H9 (cell line): ENCODE measurements around the gene NUTF2. TPM values are rescaled to one million over a fixed set of nuclear protein-coding genes. Genes with fewer than 3 reads are reported as not detected.

Experiments
- DNase-seq: peaks from one replicate; pipeline ENCODE4 v3.0.0-alpha.2; 2017
- H2AFZ ChIP-seq: one replicate; pipeline ENCODE4 v1.6.1; 2013; ENCODE audit warnings: mild to moderate bottlenecking, low read length, control low read depth, moderate library complexity
- H2AK5ac ChIP-seq: 2 replicates; pipeline ENCODE4 v1.6.1; 2013; ENCODE audit warnings: low read length, control low read depth, mixed read lengths; ENCODE audit not compliant: insufficient read length
- H2BK120ac ChIP-seq: one replicate; pipeline ENCODE4 v1.6.1; 2013; ENCODE audit warnings: low read depth, mild to moderate bottlenecking, low read length, control low read depth, inconsistent platforms; ENCODE audit not compliant: poor library complexity, severe bottlenecking
- H2BK12ac ChIP-seq: 2 replicates; pipeline ENCODE4 v1.6.1; 2013; ENCODE audit warnings: low read length, control low read depth, mixed read lengths, low read depth; ENCODE audit not compliant: insufficient read length
- H2BK15ac ChIP-seq: 2 replicates; pipeline ENCODE4 v1.6.1; 2013; ENCODE audit warnings: low read depth, low read length, control low read depth
- H2BK20ac ChIP-seq: one replicate; pipeline ENCODE4 v1.6.1; 2013; ENCODE audit warnings: low read depth, mild to moderate bottlenecking, low read length, control low read depth, inconsistent platforms; ENCODE audit not compliant: poor library complexity, severe bottlenecking
- H2BK5ac ChIP-seq: 2 replicates; pipeline ENCODE4 v1.6.1; 2013; ENCODE audit warnings: low read length, control low read depth, mixed read lengths; ENCODE audit not compliant: insufficient read length
- H3K14ac ChIP-seq: 2 replicates; pipeline ENCODE4 v1.6.1; 2013; ENCODE audit warnings: low read length, control low read depth; ENCODE audit not compliant: insufficient read depth
- H3K18ac ChIP-seq: 2 replicates; pipeline ENCODE4 v1.6.1; 2013; ENCODE audit warnings: low read depth, mild to moderate bottlenecking, mixed read lengths, low read length, control low read depth; ENCODE audit not compliant: insufficient read length
- H3K23ac ChIP-seq: 2 replicates; pipeline ENCODE4 v1.6.1; 2013; ENCODE audit warnings: low read length, control low read depth, mixed read lengths, low read depth; ENCODE audit not compliant: insufficient read length
- H3K23me2 ChIP-seq: 2 replicates; pipeline ENCODE4 v1.6.1; 2013; ENCODE audit warnings: low read depth, mild to moderate bottlenecking, mixed read lengths, low read length, control low read depth; ENCODE audit not compliant: insufficient read length, poor library complexity, severe bottlenecking
- H3K27ac ChIP-seq: 2 replicates; pipeline ENCODE4 v1.5.1; 2013; ENCODE audit warnings: low read length, control low read depth, mixed read lengths, low read depth; ENCODE audit not compliant: insufficient read length
- H3K27me3 ChIP-seq: 2 replicates; pipeline ENCODE4 v1.6.1; 2013; ENCODE audit warnings: low read length, control low read depth, inconsistent platforms; ENCODE audit not compliant: insufficient read depth
- H3K4ac ChIP-seq: 2 replicates; pipeline ENCODE4 v1.6.1; 2013; ENCODE audit warnings: low read depth, mild to moderate bottlenecking, control low read depth, inconsistent platforms, low read length, moderate library complexity
- H3K4me1 ChIP-seq: 2 replicates; pipeline ENCODE4 v1.6.1; 2013; ENCODE audit warnings: low read length, control low read depth, inconsistent platforms; ENCODE audit not compliant: insufficient read depth
- H3K4me2 ChIP-seq: 2 replicates; pipeline ENCODE4 v1.6.1; 2013; ENCODE audit warnings: low read length, control low read depth, mixed read lengths; ENCODE audit not compliant: insufficient read length, insufficient read depth
- H3K56ac ChIP-seq: 2 replicates; pipeline ENCODE4 v1.6.1; 2013; ENCODE audit warnings: low read depth, mild to moderate bottlenecking, mixed read lengths, low read length, control low read depth; ENCODE audit not compliant: insufficient read length
- H3K79me1 ChIP-seq: 2 replicates; pipeline ENCODE4 v1.6.1; 2013; ENCODE audit warnings: low read depth, mild to moderate bottlenecking, moderate library complexity, low read length, control low read depth, inconsistent platforms; ENCODE audit not compliant: insufficient read depth, poor library complexity, severe bottlenecking
- H3K79me2 ChIP-seq: 2 replicates; pipeline ENCODE4 v1.6.1; 2013; ENCODE audit warnings: low read length, control low read depth, inconsistent platforms; ENCODE audit not compliant: insufficient read depth
- H3K9ac ChIP-seq: 2 replicates; pipeline ENCODE4 v1.6.1; 2013; ENCODE audit warnings: low read length, control low read depth, mixed read lengths; ENCODE audit not compliant: insufficient read length; ENCODE audit errors: extremely low read depth
- H3K9me3 ChIP-seq: one replicate; pipeline ENCODE4 v1.6.1; 2013; ENCODE audit warnings: low read depth, low read length, inconsistent platforms; ENCODE audit not compliant: control insufficient read depth
- H3T11ph ChIP-seq: one replicate; pipeline ENCODE4 v1.6.1; 2013; ENCODE audit warnings: mild to moderate bottlenecking, low read length, control low read depth, inconsistent platforms
- H4K20me1 ChIP-seq: one replicate; pipeline ENCODE4 v1.6.1; 2013; ENCODE audit not compliant: control insufficient read depth, insufficient read length, insufficient read depth
- H4K5ac ChIP-seq: 2 replicates; pipeline ENCODE4 v1.6.1; 2013; ENCODE audit warnings: low read depth, mild to moderate bottlenecking, mixed read lengths, low read length, control low read depth; ENCODE audit not compliant: insufficient read length
- H4K8ac ChIP-seq: replicated peaks from 2 replicates; pipeline ENCODE4 v1.6.1; 2013; ENCODE audit warnings: low read length, control low read depth, mixed read lengths, low read depth; ENCODE audit not compliant: insufficient read length
- H4K91ac ChIP-seq: 2 replicates; pipeline ENCODE4 v1.6.1; 2013; ENCODE audit warnings: low read depth, mild to moderate bottlenecking, moderate library complexity, mixed read lengths, low read length, control low read depth; ENCODE audit not compliant: insufficient read length
- H3K27ac Mint-ChIP-seq, 3 experiments: 2 replicates in 2 of 3; 3 replicates in 1 of 3; pipeline ENCODE4 v1.8.0; 2020 to 2021; ENCODE audit warnings: mixed read lengths in 3 of 3, mild to moderate bottlenecking in 1 of 3, moderate library complexity in 1 of 3
- H3K27me3 Mint-ChIP-seq: 2 replicates; pipeline ENCODE4 v1.8.0; 2021; ENCODE audit warnings: low read depth, mild to moderate bottlenecking, moderate library complexity, mixed read lengths
- H3K36me3 Mint-ChIP-seq, 3 experiments: 2 replicates in 2 of 3; 3 replicates in 1 of 3; pipeline ENCODE4 v1.8.0; 2020 to 2021; ENCODE audit warnings: low read depth in 3 of 3, mixed read lengths in 3 of 3; ENCODE audit not compliant: insufficient read depth in 1 of 3
- H3K4me1 Mint-ChIP-seq, 2 experiments: 2 replicates each; pipeline ENCODE4 v1.8.0; 2020; ENCODE audit warnings: mixed read lengths in 2 of 2
- H3K4me3 Mint-ChIP-seq, 2 experiments: 2 replicates in 1 of 2; 3 replicates in 1 of 2; pipeline ENCODE4 v1.8.0; 2020 to 2021; ENCODE audit warnings: mild to moderate bottlenecking in 2 of 2, mixed read lengths in 2 of 2, moderate library complexity in 1 of 2
- H3K9me3 Mint-ChIP-seq, 2 experiments: 2 replicates in 1 of 2; 3 replicates in 1 of 2; pipeline ENCODE4 v1.8.0; 2020; ENCODE audit warnings: mild to moderate bottlenecking in 2 of 2, mixed read lengths in 2 of 2, moderate library complexity in 1 of 2
- WGBS: extraction: QIAGEN DNeasy Blood & Tissue Kit; methylation state at CpG from one replicate; pipeline ENCODE4 v1.1.7; 2013; ENCODE audit warnings: missing lambda C conversion rate, low lambda C conversion rate, mixed read lengths; ENCODE audit not compliant: insufficient read length; ENCODE audit errors: extremely low coverage; 5-methylcytosine and 5-hydroxymethylcytosine counted together
- total RNA-seq: library from RNA; stranded (reverse); gene quantifications from 2 replicates; pipeline ENCODE4 v1.2.1, GENCODE V29; 2021
- TF ChIP-seq, protein P1 (sequence below): fragments of 200-600 bp; sonication (generic); conservative IDR thresholded peaks from 3 replicates; pipeline ENCODE4 v1.8.0; 2021; ENCODE audit warnings: antibody characterized with exemption, mild to moderate bottlenecking

The NUTF2 gene
- total RNA-seq, 1 experiment from 2014 or later = 198 TPM

DNA sequence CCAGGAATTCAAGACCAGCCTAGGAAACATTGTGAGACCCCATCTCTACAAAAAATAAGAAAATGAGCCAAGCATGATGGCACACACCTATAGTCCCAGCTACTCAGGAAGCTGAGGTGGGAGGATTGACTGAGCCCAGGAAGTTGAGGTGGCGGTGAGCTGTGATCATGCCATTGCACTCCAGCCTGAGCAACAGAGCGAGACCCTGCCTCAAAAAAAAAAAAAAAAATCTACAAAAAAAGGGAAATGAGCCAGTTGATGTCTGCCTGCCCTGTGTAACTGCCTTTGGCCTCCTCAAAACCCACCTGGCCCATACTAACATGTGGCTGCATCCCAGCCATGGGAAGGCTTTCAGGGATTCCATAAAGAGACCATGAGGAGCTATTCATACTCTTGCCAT is 44.9 kb upstream of the NUTF2 start:
- H3K18ac ChIP-seq = no peak overlapping the region
- TF ChIP-seq, protein P1, sequence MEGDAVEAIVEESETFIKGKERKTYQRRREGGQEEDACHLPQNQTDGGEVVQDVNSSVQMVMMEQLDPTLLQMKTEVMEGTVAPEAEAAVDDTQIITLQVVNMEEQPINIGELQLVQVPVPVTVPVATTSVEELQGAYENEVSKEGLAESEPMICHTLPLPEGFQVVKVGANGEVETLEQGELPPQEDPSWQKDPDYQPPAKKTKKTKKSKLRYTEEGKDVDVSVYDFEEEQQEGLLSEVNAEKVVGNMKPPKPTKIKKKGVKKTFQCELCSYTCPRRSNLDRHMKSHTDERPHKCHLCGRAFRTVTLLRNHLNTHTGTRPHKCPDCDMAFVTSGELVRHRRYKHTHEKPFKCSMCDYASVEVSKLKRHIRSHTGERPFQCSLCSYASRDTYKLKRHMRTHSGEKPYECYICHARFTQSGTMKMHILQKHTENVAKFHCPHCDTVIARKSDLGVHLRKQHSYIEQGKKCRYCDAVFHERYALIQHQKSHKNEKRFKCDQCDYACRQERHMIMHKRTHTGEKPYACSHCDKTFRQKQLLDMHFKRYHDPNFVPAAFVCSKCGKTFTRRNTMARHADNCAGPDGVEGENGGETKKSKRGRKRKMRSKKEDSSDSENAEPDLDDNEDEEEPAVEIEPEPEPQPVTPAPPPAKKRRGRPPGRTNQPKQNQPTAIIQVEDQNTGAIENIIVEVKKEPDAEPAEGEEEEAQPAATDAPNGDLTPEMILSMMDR = no peak
- no peak for DNase-seq
- no peak overlapping the region for H3K4me3 Mint-ChIP-seq
- H3K4me1 ChIP-seq = 0 out of 2 replicates have a peak, but pooled peaks cover 3% of the 10 kb centered on the region
- H3K79me2 ChIP-seq = peaks cover 2% of the 10 kb centered on the region; the same call in 1 of the 2 replicates
- no peak overlapping the region for H2BK15ac ChIP-seq
- H3K27me3 Mint-ChIP-seq = no peaks in the 10 kb centered on the region
- H3K9me3 Mint-ChIP-seq = no peaks in the 10 kb centered on the region
- no peak overlapping the region for H4K91ac ChIP-seq
- H3K9ac ChIP-seq = no peak overlapping the region
- no peak overlapping the region for H3K56ac ChIP-seq
- H2AK5ac ChIP-seq = no peak overlapping the region
- no peak overlapping the region for H4K8ac ChIP-seq
- no peaks in the 10 kb centered on the region for H3K27me3 ChIP-seq
- H3K79me1 ChIP-seq = peaks cover 3% of the 10 kb centered on the region
- WGBS = no CpG with 5 or more reads among the region's 2 CpGs
- H2BK5ac ChIP-seq = no peak overlapping the region
- no peak overlapping the region for H3K27ac ChIP-seq
- no peak overlapping the region for H2AFZ ChIP-seq
- peaks cover 10 to 11% of the 10 kb centered on the region in 2 experiments for H3K4me1 Mint-ChIP-seq
- no peak overlapping the region for H3K4ac ChIP-seq
- H2BK12ac ChIP-seq = no peak overlapping the region
- no peak overlapping the region for H3T11ph ChIP-seq
- H3K9me3 ChIP-seq = no peaks in the 10 kb centered on the region
- H2BK20ac ChIP-seq = no peak overlapping the region
- H3K27ac Mint-ChIP-seq = no peak overlapping the region
- no peak overlapping the region for H3K23ac ChIP-seq
- no peaks in the 10 kb centered on the region for H4K20me1 ChIP-seq
- peaks cover 4% of the 10 kb centered on the region for H3K23me2 ChIP-seq
- no peak overlapping the region for H3K4me2 ChIP-seq
- H3K14ac ChIP-seq = no peak overlapping the region
- H3K36me3 Mint-ChIP-seq = peaks cover 14 to 64% (median 50%) of the 10 kb centered on the region in 3 experiments
- no peak overlapping the region for H4K5ac ChIP-seq
- no peak overlapping the region for H2BK120ac ChIP-seq
